Spleen (tissue), 7 donors: ENCODE results near the gene MAPK13.

Experiments
- POLR2A ChIP-seq, 3 donors: fragments of 450-650 bp; IDR thresholded peaks; one replicate each; pipeline ENCODE4 v1.5.1; 2017; ENCODE audit warnings: antibody characterized with exemption in 3 of 3, mild to moderate bottlenecking in 1 of 3
- POLR2AphosphoS5 ChIP-seq, 3 donors: sonication (generic); formaldehyde crosslinking; IDR thresholded peaks; one replicate each; pipeline ENCODE4 v1.5.1; 2017; ENCODE audit warnings: antibody characterized with exemption in 3 of 3
- TF ChIP-seq, protein P1 (sequence below), 11 experiments: fragments of 200-600 bp in 7 of 11; fragments of 450-650 bp in 4 of 11; sonication (generic) in 4 of 11; IDR thresholded peaks in 8 of 11; conservative IDR thresholded peaks in 3 of 11; 1 replicate in 7 of 11; 2 replicates in 4 of 11; pipeline versions ENCODE4 v1.4.0 to v1.8.0; 2016 to 2021; ENCODE audit warnings: antibody characterized with exemption in 11 of 11, inconsistent platforms in 4 of 11, mild to moderate bottlenecking in 1 of 11
- donor health status: DM: no; HTN: no; CAD: no; lungs with moderate emphysema.
- donor health status: DM: no; HTN: no; CAD: no.
- donor health status: DM: no; HTN: no; CAD: no.

DNA sequence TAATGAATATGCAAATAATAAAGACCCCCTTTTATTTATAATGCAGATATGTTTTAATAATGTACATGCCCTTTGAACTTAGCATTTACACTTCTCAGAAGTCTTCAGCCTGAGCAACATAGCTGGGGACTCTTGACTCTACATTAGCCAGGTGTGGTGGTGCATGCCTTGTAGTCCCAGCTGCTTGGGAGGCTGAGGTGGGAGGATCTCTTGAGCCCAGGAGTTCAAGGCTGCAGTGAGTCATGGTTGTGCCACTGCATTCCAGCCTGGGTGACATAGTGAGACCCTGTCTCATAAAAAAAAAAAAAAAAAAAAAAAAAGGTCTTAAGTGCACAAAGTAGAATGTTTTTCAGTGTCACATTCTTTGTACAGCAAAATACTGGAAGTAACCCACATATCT lies 17.3 kb upstream of the MAPK13 start:
- no peak for TF ChIP-seq POLR2AphosphoS5 (IDR thresholded peaks at IDR 0.05)
- TF ChIP-seq POLR2A (IDR thresholded peaks at IDR 0.05), result no peak
- TF ChIP-seq, protein P1, sequence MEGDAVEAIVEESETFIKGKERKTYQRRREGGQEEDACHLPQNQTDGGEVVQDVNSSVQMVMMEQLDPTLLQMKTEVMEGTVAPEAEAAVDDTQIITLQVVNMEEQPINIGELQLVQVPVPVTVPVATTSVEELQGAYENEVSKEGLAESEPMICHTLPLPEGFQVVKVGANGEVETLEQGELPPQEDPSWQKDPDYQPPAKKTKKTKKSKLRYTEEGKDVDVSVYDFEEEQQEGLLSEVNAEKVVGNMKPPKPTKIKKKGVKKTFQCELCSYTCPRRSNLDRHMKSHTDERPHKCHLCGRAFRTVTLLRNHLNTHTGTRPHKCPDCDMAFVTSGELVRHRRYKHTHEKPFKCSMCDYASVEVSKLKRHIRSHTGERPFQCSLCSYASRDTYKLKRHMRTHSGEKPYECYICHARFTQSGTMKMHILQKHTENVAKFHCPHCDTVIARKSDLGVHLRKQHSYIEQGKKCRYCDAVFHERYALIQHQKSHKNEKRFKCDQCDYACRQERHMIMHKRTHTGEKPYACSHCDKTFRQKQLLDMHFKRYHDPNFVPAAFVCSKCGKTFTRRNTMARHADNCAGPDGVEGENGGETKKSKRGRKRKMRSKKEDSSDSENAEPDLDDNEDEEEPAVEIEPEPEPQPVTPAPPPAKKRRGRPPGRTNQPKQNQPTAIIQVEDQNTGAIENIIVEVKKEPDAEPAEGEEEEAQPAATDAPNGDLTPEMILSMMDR (IDR thresholded peaks at IDR 0.05 in 8 of 11, conservative IDR thresholded peaks at IDR 0.05 in 3 of 11), result no peak
